GM12874 (cell line): ENCODE data around the gene EYA2.

Experiments
- CTCF ChIP-seq: IDR thresholded peaks from 2 replicates; pipeline ENCODE4 v1.5.1; 2011; ENCODE audit warnings: low read depth, mild to moderate bottlenecking, control low read depth, low read length, moderate library complexity; ENCODE audit not compliant: insufficient read depth

Gene EYA2

GRCh38 chr20:47122560-47122959 is 227.9 kb downstream of the EYA2 start:
- TF ChIP-seq CTCF = no peak

DNA sequence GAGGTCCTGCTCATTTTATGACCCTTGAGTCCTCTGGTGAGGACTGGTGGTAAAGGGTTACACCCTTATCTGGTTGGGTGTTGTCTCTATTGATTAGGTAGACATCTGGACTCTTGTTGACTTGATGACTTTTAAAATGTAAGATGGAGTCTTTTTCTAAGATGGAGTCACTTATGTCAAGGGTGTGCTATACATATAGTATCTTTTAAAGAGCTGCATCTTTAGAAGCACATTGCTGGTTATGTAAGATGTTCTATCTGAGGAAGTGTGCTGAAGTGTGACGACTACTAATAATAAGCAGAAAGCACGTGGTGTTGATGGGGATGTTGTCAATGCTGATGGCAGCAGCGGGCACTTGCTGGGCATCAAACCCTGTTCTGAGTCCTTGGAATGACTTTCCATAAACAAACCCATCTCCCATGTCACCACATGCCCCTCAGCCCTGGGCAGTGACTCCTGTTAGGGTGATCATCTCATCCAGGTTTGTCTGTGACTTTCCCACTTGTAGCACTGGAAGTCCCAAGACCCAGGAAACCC is 229.6 kb downstream of the EYA2 start:
- no peak for TF ChIP-seq CTCF

GRCh38 chr20:47125508-47125757 is 230.8 kb downstream of the EYA2 start:
- no peak for TF ChIP-seq CTCF

- TF ChIP-seq CTCF = no peak
These were observed 231.3 kb downstream of the EYA2 start for GRCh38 chr20:47125758-47126591.

- TF ChIP-seq CTCF = no peak
These were observed 232.1 kb downstream of the EYA2 start for GRCh38 chr20:47126709-47127108.

GRCh38 chr20:47127546-47127945 is 232.9 kb downstream of the EYA2 start:
- TF ChIP-seq CTCF = no peak

GRCh38 chr20:47127999-47128398 is 233.4 kb downstream of the EYA2 start:
- no peak for TF ChIP-seq CTCF
